Astrocyte of the hippocampus (primary cell): Measurements from ENCODE around the gene PBX4.
"Not testable (repeated sequence)": the region's sequence is repeated elsewhere in the genome, so short reads cannot be mapped to it uniquely, and the experiment has no call there.

ENCODE experiments used
- DNase-seq: peaks from one replicate; pipeline ENCODE4 v3.0.0; 2011; ENCODE audit warnings: low read depth, low spot score

Gene PBX4

DNA sequence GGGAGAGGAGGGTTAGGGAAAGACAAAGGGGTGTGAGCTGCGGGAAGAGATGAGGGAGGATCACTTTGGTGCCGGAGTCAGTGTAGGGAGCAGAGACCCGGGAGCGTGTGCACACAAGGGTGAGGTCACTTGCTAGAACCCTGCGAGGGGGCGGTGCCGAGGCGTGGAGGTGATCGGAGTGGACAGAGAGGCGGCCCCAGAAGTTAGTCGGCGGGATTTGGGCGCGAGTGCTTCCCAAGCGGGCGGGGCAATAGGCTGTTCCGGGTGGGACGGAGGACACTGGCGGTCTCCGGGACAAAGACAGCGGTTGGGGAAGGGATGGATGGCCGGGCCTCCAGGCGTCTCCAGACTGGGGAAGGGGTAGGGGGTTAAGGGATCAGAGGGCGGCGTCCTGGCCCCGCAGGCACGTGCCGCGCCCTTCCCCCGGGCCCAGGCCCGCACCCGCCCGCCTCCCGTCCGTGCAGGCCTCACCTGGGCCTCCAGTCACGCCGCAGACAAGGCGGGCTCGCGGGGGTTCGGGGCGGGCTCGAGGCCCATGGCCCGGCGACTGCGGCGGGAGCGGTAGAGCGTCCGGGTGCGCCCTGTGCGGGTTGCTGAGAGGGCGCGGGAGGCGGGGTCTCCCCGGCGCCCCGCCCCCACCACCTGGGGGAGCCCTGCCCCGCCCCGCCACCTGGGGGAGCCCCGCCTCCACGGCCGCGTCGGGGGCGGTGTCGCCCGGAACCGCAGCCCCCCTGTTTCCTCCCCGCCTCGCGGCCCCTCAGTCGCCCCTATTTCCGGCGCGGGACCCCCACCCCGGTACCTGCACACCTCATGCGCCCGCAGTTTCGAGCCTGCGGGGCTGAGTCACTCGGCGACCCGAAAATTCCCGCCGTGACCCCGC is 9.4 kb upstream of the PBX4 start, which contains the start of gene LPAR2:
Gene LPAR2, minus strand, starts transcription at position 600 of the 880 bp plus-strand sequence. CDS start 945 bp downstream, outside the sequence.
- peak; percentile 46 for DNase-seq

DNA sequence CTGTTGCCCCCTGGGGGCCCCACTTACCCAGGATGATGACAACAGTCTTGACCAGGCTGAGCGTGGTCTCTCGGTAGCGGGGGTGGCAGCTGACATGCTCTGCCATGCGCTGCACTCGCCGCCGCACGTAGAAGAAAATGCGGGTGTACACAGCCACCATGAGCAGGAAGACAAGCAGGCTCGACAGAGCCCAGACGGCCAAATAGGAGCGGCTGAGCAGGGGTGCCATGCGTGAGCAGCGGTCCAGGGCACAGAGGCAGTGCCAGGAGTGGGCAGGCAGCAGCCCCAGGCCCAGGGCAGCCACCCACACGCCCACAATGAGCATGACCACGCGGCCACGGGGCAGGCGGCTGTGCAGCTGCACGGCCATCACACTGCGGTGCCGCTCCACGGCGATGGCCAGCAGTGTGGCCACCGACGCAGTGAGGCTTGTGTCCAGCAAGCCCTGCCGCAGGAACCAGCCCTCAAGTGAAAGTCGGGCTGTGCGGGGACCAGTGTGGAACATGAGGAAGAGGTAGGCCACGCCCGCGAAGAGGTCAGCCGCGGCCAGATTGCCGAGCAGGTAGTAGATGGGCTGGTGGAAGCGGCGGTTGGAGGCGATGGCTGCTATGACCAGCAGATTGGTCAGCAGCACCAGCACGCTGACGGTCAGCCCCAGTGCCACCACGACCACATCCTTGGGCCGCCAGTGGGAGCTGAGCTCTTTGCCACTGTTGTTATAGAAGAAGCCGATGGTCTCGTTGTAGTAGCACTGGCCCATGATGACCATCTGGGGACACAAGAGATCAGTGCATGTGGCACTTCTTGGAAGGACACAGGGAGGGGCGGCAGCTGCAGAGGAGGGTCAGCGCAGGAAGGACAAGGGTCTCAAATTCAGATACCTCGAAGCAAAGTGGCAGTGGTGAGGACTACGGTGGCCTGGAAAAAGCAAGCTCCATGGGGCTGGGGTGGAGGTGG is 8.3 kb upstream of the PBX4 start:
- no peak for DNase-seq

DNA sequence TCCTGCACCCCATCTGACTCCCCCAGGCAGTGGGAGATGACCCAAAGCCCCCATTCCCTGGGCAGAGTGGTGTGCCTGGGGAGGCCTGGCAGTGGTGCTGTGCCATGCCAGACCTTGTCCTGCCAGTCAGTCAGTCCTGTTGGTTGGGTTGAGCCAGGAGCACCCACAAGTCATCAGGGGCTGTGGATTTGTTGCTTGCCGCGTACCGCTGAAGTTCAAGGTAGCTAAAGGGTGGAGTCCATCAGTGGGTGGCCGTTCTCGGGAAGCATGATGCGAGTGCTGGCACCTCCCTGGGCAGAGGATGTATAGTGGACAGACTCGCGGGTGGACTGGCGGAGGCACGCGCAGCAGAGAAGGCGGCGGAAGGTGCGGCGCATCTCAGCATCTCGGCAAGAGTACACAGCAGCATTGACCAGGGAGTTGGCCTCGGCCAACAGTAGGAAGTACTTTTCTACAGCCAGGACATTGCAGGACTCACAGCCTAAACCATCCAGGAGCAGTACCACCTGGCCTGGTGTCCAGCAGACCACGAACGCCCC is 5.6 kb upstream of the PBX4 start:
- DNase-seq, result no peak

DNA sequence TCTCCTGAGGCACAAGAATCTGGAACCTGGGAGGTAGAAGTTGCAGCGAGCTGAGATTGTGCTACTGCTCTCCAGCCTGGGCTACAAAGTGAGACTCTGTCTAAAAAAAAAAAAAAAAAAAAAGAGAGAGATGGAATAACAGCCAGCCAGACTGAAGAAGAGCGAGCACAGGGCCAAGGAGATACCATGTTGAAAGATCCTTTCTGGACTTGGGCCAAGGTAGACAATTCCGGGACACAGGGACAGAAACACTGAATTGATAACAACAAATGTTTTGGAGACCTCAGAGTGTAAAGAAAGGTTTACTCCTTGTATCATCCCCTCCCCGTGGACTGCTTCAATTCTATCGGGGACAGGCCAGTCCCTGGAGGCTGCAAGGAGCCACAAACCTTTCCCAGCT is 4.9 kb upstream of the PBX4 start:
- DNase-seq, result no peak

DNA sequence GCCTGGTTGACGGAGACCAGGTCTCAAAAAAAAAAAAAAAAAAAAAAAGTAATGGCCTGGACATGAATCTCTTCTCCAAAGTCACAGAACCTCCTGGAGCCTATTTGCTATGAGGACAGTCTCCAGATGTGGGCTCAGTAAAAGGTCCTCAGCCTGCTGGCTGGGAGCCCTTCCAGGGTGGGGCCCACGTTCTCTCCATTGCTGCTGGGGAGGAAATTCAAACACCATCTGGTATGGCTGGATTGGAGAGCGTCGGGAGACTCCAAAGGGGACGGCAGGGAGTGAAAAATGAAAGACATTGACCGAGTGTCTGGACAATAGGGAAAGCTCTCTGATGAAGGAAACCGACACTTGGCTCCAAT is 1.3 kb upstream of the PBX4 start:
- DNase-seq, result no peak

DNA sequence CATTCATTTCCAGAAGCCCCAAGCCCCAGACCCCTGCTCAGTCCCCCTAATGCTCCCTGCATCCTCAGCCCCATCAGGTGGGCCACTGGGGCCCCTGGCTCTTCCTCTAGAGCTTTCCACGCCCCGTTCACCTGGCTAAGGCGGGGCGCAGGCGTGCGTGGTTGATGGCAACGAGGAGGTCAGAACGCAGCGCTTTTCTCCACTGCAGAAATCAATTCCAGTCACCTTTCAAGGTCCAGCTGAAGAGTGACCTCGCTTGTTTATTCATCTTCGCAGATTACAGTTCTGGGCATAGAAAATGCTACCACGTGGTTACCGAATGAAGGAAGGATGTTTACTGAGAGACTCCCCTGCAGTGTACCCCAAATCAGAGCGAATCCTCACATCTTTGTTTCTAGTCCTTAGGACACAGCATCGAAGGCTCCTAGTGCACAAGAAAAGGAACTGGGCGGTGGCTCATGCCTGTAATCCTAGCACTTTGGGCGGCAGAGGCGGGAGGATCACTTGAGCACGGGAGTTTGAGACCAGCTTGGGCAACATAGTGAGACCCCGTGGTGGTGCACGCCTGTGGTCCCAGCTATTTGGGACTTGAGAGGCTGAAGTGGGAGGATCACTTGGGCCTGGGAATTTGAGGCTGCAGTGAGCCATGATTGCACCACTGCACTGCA is 828 bp upstream of the PBX4 start:
- no peak for DNase-seq

DNA sequence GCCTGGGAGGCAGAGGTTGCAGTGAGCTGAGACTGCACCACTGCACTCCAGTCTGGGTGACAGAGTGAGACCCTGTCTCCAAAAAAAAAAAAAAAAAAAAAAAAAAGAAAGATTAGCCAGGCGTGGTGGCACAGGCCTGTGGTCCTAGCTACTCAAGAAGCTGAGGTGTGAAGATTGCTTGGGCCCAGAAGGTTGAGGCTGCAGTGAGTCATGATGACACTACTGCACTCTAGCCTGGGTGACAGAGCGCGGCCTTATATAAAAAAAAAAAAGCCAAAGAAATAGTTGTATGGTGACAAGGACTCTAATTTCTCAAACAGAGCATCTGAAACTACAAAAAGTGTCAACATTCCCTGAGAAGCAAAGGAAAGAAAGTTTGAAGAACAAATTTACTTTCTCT is 3.4 kb downstream of the PBX4 start:
- DNase-seq, result no peak

DNA sequence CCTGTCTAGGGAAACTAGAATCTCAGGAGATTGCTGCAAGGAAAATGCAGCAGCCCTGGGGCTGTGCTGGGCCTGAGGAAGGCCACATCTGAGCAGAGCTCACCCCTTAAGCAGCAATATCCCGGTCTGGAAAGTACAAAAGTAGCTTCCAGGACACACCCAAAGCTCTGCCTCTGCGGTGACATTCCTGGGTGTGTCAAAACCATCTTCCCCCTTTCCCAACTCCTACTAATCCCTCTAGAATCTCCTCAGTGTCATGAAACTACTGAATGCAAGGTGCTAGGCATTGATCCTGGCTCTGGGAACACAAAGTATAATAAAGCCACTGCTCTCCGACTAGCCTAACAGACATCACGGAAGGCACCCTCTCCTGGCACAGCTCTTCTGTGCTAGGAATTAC is 5.0 kb downstream of the PBX4 start:
- no peak for DNase-seq

DNA sequence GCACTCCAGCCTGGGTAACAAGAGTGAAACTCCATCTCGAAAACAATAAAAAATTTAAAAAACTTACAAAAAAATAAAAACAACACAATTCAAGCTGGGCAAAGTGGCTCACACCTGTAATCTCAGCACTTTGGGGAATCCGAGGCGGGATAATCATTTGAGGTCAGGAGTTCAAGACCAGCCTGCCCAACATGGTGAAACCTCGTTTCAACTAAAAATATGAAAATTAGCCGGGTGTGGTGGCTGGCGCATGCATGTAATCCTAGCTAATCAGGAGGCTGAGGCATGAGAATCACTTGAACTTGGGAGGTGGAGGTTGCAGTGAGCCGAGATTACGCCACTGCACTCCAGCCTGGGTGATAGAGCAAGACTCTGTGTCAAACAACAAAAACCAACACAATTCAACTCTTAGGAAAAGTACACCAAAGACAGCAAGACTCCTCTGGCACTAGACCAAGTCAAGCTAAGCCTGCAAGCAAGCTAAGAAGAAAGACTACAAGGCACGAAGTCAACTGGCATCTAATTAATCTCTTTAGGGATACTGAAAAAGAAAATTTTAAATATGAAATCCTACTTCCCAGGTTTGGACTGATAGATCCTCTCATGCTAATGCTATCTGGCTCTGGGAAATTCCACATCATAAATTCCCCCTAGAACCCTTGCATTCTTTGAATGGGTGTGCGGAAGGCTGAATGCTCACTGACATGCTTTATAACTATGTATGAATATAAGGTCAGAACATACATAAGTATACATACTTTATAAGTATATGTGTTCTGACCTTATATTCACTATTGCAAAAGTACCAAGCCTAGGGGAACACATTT is 7.9 kb downstream of the PBX4 start:
- DNase-seq, result no peak

DNA sequence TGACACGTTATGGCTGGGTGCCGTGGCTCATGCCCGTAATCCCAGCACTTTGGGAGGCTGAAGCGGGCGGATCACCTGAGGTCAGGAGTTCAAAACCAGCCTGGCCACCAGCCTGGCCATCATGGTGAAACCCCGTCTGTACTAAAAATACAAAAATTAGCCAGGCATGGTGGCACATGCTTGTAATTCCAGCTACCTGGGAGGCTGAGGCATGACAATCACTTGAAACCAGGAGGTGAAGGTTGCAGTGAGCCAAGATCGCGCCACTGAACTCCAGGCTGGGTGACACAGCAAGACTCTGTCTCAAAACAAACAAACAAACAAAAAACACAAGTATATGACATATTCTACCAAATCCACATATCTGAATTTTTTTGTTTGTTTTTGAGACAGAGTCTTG is 11.8 kb downstream of the PBX4 start:
- DNase-seq, result not testable (repeated sequence)

DNA sequence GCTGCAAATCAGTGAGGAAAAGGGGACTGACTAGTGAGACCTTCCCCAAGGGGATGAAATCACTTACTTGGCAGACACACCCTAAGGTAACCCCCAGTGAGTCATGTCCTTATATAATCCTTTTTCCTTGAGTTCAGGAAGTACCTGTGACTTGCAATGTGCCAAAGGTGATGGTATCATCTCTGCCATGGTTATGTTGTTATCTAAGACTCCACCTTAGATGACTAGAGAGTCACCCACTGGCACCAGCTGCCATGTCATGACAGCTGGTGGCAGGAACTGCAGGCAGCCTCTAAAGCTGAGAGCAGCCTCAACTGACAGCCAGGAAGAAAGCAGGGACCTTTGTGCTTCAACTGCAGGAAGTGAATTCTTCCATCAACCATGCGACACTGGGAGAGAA is 12.5 kb downstream of the PBX4 start:
- no peak for DNase-seq

DNA sequence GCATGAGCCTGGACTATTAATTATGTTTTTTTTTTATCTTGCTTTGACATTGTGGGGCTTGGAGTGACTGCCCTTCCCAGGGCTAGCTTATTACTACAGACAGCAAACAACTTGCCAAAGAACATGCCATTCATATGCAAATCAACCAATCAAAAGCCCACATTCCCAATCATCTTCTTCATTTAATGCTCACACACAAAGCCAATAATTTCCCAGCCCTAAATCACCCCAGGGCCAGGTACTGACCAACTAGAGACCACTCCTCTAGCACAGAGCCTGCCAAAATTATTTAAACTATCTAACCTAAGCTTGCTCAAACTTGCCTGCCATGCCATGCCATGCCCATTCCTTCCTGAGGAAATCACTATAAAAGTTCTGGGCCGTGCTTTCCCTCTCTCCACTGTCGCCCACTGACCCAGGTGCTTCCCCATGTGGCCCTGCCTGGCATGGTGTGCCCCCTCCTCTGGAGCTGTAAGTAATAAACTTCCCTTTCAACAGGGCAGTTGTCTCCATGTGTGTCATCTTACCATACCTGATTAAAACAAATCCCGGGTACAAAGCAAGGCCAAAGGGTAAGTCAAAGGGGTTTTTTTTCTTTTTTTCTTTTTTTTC is 15.7 kb downstream of the PBX4 start:
- DNase-seq, result no peak

DNA sequence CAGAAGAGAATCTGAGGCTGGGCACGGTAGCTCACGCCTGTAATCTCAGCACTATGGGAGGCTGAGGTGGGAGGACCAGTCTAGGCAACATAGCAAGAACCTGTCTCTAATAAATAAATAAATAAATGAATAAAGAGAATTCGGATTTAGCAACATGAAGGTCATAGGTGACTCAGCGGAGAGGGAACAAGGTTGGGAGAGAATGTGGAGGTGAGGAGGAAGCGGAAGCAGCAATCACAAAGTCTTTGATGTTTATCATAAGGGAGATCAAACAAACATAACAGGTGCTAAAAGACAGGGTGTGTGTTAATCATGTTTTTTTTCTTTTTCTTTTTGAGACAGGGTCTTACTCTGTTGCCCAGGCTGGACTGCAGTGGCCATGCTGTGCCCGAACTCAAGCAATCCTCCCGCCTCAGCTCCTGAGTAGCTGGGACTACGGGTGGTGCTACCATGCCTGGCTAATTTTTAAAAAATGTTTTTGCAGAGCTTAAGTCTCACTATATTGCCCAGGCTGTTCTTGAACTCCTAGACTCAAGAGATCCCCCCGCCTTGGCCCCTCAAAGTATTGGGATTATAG is 16.3 kb downstream of the PBX4 start:
- no peak for DNase-seq

DNA sequence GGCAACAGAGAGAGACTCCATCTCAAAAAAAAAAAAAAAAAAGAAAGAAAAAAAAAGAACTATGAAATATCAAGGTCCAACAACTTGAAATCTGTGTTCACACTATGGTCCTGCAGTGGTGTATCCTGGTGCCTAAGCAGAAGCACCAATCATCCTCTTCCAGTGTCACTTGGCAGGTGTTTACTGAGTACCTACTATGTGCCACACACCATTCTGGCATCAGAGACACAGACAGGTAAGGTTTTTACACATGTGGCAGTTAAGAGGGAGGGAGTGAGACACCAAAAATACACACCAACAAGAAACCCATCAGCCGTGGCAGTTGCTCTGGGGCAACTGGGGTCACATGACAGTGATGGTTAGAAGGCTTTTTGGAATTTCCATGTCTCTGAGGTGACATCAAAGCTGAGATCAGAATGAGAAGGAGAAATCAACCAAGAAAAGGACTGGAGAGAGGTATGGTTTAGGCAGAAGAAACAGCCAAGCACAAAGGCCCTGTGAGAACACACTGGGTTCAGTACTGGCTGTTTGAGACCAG is 17.6 kb downstream of the PBX4 start:
- no peak for DNase-seq

DNA sequence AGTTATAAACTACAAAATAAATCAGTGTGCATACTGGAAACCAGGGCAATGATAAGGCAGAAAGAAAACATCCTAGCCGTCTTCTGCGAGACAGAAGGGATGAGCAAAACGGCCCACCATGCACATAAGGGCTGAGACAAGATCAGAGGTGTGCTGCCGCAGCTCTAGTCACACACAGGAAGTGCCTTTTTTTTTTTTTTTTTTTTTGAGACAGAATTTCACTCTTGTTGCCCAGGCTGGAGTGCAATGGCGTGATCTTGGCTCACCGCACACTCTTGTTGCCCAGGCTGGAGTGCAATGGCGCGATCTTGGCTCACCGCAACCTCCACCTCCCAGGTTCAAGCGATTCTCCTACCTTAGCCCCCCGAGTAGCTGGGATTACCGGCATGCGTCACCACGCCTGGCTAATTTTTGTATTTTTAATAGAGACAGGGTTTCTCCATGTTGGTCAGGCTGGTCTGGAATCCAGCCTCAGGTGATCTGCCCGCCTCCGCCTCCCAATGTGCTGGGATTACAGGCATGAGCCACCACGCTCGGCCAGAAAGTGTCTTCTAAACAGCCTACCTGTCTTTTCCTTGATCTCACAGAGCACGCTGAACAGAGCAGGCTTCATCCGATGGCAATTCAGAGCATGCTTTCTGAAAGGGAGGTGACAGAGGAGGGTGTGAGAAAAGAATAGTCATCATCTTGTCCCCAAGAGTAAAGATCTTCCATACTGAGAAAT is 19.6 kb downstream of the PBX4 start:
- DNase-seq, result not testable (repeated sequence)

DNA sequence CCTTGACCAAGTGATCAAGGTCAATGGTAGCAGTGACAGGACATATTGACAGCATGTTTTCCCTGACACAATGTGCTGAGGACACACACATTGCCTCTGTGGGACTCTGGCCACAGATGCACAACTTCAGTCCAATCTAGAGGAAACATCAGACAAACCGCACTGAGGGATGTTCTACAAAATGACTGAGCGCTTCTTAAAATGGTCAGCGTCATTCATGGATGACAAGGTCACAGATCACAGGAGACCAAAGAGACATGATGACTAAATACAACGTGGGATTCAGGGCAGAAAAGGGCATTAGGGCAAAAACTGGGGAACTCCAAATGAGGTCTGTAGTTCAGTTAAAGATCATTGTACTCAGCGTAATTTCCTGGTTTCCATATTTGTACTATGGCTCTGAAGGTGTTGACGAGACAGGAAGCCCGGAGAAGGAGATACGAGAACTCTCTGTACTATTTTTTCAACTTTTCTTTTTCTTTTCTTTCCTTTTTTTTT is 20.6 kb downstream of the PBX4 start:
- no peak for DNase-seq

DNA sequence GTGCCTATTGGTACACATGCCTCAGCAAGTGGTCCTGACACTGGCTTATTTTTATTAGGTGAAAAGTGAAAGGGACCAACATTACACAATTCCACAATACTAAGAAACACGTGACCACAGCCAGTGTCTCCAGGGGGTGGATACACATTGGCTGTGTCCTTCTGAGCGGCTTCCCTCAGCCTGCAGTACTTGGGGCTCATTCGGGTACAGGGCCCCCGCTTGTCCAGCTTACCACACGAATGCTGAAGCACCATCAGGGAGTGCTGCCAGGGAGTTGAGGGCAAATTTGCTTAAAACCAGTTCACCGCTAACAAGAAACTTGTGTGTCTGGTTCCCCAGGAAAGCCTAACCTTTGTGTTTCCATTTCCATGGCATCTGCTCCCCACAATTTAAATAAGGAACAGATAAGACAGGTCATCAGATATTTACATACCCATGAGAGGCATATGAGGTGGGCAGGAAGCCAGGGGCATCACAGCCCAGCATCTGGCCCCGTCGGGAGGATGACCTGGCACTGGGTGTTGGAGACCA is 23.3 kb downstream of the PBX4 start:
- no peak for DNase-seq

DNA sequence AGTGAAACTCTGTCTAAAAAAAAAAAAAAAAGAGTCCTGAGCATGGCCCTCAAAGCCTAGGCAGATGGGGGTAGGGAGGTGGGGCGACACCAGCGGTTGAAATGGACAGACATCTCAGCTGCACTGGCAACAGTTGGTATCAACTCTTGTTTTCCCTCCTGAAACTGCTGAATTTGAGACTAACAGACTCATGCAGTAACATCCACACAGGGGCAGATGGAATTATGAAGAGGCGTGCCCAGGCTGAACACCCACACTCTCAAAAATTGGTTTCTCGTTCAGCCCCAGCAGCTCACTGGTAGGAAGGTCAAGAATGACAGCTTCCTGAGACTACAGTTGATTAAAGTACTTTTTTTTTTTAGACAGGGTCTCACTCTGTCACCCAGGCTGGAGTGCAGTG is 24.1 kb downstream of the PBX4 start:
- no peak for DNase-seq

DNA sequence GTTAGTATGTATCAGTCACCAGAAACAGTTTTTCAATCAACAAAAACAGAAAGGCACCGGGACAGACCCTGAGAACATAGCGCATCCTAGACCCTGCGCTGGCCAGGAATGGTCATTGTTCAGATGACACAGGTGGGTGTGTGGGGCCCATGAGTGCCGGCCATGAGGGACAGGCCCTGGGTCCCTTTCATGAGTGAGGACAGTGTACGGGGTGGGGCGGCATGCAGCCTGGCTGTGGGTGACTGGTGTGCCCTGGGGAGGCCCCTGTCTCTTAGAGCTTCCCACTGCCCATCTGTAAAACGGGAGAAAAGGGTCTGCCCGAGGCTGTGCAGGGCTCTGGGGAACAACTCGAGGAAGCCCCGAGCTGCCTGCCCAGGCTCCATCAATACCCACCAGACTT is 25.8 kb downstream of the PBX4 start:
- no peak for DNase-seq
